Epithelial cell of proximal tubule (primary cell): ENCODE results near the gene LRIT3. TPM values are rescaled to one million over a fixed set of nuclear protein-coding genes. Genes with fewer than 3 reads are reported as not detected.

Experiments used
- DNase-seq: peaks from one replicate; pipeline ENCODE4 v3.0.0-alpha.2; 2011; ENCODE audit warnings: low read depth
- H3K4me3 ChIP-seq: 2 replicates; pipeline ENCODE4 v1.5.1; 2011; ENCODE audit warnings: low read depth, mild to moderate bottlenecking, low read length
- CTCF ChIP-seq: conservative IDR thresholded peaks from 2 replicates; pipeline ENCODE4 v1.5.1; 2012; ENCODE audit warnings: low read depth, mild to moderate bottlenecking, low read length
- total RNA-seq: library from RNA; depleted of rRNA; stranded (reverse); fragments of >200 nt; gene quantifications from 2 replicates; pipeline ENCODE4 v1.2.3, GENCODE V29; 2015

Gene LRIT3
- total RNA-seq, 1 donor from 2014 or later = not detected

DNA sequence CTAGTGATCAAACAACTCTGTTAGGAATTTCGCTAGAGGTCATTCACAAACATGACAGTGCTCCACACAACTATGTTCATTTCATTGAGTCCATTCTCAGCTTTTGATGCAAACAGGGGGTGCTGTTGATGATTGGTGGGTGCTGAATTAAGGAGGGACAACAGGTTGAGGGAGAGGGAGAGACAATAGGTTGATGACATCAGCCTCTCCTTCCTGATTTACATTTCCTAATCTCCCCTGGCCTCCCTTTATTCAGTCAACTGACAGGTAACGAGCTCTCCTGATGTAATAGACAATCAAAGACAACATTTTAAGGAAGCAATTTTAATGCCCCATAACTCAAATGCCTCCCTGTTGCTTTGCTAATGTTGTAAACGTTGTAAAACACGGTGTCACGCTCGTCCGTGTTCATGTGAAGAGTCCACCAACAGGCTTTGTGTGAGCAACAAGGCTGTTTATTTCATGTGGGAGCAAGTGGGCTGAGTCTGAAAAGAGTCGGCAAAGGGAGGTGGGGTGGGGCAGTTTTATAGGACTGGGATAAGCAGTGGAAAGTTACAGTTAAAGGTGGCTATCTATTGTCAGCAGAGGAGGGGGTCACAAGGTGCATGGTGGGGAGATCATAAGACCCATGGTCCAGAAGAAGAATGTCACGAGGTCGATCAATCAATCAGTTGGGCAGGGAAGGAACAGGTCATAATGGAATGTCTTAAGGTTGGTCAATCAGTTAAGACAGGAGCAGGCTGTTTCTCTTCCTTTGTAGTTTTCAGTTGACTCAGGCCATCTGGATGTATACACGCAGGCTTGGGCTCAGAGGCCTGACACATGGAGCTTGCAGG, 37.1 kb upstream of the LRIT3 start:
- no peak overlapping the region for H3K4me3 ChIP-seq
- no peak for TF ChIP-seq CTCF
- DNase-seq = no peak

- no peak overlapping the region for H3K4me3 ChIP-seq
- no peak for TF ChIP-seq CTCF
- DNase-seq = no peak
Measured at GRCh38 chr4:109811707-109812106, 36.2 kb upstream of the LRIT3 start.

DNA sequence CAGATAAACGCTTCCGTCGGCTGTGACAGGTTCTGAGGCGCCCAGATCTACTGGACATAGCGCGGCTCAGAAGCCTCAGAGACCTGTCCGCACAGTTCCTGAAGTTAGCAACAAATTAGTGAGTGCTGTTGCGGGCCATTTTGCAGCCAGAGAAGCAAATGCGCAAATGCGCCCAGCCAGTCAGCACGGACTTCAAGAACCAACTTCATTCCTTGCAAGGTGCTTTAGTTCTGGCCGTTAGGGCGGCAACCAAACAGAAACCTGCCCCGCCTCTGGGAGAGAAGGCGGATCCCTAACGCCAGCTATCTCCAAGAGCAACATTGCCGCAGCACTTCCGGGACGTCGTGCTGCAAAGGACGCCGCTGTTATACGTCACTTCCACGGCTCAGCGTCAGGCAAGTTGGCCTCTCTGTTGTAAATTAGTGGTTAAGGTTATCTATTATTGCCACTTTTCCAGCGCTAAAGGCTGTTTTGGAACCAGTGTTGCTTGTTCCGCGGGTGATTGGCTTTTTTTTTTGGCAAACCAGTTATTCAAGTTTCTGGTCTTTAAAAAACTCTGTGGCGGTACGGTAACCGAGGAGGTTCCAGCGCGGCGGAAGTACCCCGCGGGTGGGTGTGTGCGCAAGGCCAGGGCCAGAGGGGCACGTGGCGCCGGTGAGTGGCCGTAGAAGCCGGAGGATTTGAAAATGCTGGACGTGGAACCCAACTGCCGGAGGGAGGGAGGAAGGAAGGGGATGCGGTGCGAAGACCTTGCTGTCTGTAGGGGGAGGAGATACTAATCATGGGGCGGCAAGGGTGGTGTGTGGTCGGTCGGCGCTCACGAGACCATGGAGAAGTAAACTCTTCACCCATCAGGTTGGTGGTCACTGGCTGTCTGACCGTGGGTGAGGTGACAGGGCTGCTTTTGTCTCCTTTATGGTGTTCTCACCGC, 32.5 kb upstream of the LRIT3 start, which contains the start of gene GAR1:
GAR1 (plus strand) TSS at position 612 of the 931 bp plus-strand sequence. CDS start 403 bp downstream, outside the sequence.
- H3K4me3 ChIP-seq = peak within 1 kb of the TSS; percentile 98
- DNase-seq = peak; percentile 80
- TF ChIP-seq CTCF = no peak

DNA sequence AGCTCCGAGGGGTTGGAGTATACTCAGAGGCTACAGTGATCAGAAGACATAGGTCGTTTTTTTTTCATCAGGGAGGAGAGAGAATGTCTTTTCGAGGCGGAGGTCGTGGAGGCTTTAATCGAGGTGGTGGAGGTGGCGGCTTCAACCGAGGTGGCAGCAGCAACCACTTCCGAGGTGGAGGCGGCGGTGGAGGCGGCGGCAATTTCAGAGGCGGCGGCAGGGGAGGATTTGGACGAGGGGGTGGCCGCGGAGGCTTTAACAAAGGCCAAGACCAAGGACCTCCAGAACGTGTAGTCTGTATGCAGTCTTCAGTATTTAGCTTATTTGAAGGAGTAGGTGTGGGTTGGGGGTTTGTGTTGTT, 31.8 kb upstream of the LRIT3 start:
- no peak for TF ChIP-seq CTCF
- peak overlapping the region; percentile 98 for H3K4me3 ChIP-seq
- no peak for DNase-seq

DNA sequence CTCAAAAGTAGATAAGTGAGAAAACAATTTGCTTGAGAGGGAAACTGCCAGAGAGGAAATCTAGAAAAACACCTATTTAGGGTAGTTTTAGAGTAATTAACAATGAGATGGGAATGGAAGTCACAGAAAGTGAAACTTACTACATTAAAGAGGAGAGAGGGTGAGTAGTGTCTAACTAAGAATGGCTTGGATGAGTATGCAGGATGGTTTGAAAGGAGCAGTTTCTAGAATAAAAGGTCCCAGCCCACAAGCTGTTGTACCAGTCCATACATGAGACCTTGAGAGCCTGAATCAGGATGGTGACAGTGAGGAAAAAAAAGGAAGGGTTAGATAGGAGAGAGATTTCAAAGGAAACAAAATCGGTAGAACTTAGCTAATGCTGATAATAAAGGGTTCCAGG, 31.0 kb upstream of the LRIT3 start:
- DNase-seq = no peak
- no peak for TF ChIP-seq CTCF
- peak overlapping the region; percentile 98 for H3K4me3 ChIP-seq

DNA sequence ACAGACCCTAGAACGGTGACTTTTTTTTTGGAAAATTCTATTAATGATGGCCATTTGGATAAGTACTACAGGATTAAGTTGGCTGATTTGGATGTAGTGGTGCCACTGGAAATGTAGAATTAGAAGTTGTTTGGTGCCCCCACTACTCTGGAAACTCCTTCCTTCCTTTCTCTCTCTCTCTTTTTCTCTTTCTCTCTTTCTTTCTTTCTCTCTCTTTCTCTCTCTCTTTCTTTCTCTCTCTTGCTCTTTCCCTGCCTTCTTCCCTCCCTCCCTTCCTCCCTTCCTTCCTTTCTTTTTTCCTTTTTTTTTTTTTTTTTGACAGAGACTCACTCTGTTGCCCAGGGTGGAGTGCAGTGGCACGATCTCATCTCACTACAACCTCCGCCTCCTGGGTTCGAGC, 29.6 kb upstream of the LRIT3 start:
- no peak for DNase-seq
- no peak overlapping the region for H3K4me3 ChIP-seq
- TF ChIP-seq CTCF = no peak
